SK-N-SH (cell line): ENCODE measurements around the gene MASP1. TPM values are rescaled to one million over a fixed set of nuclear protein-coding genes. Genes with fewer than 3 reads are reported as not detected.

Experiments
- CTCF ChIA-PET: fragments of 300-600, 350-600 bp; formaldehyde crosslinking; extraction: SDS; loops from one replicate; lab custom pipeline; 2021; lab: Yijun Ruan, JAX
- POLR2A ChIA-PET: fragments of 350-600 bp; sonication (Branson Sonifier 250); formaldehyde crosslinking; extraction: SDS; loops from one replicate; lab custom pipeline; 2020; ENCODE audit warnings: antibody characterized with exemption, inconsistent platforms; lab: Yijun Ruan, JAX
- DNase-seq: peaks from one replicate; pipeline ENCODE4 v3.0.0; 2012
- H2AFZ ChIP-seq: fragments of 200-600 bp; sonication (generic); 2 replicates; pipeline ENCODE4 v1.8.1; 2016; ENCODE audit warnings: antibody characterized with exemption, mild to moderate bottlenecking, low read depth
- H3F3A ChIP-seq: fragments of 200-600 bp; sonication (generic); replicated peaks from 2 replicates; pipeline ENCODE3; 2016; ENCODE audit warnings: antibody characterized with exemption, mild to moderate bottlenecking; ENCODE audit not compliant: insufficient read depth
- H3K27ac ChIP-seq, 2 experiments: fragments of 200-500 bp in 1 of 2; fragments of 200-600 bp in 1 of 2; sonication (Bioruptor generic) in 1 of 2; sonication (generic), shearing (Covaris generic) in 1 of 2; 2 replicates each; pipeline versions ENCODE4 v1.5.1 to v1.6.1; 2014 to 2016; ENCODE audit warnings: low read depth in 2 of 2, inconsistent platforms in 1 of 2, low read length in 1 of 2, mild to moderate bottlenecking in 1 of 2, mixed read lengths in 1 of 2
- H3K27me3 ChIP-seq: fragments of 200-600 bp; sonication (generic), shearing (Covaris generic); 2 replicates; pipeline ENCODE4 v1.6.1; 2016; ENCODE audit warnings: mixed run types; ENCODE audit not compliant: insufficient read depth
- H3K36me3 ChIP-seq, 2 experiments: fragments of 200-500 bp in 1 of 2; fragments of 200-600 bp in 1 of 2; sonication (Bioruptor generic) in 1 of 2; sonication (generic) in 1 of 2; replicated peaks in 1 of 2; 2 replicates each; pipeline versions ENCODE3 to v1.5.1; 2014 to 2016; ENCODE audit warnings: low read length in 1 of 2, mild to moderate bottlenecking in 1 of 2; ENCODE audit not compliant: insufficient read depth in 2 of 2, control insufficient read depth in 1 of 2
- H3K4me1 ChIP-seq, 2 experiments: fragments of 200-500 bp in 1 of 2; fragments of 200-600 bp in 1 of 2; sonication (Bioruptor generic) in 1 of 2; sonication (generic), shearing (Covaris generic) in 1 of 2; 2 replicates each; pipeline versions ENCODE4 v1.5.1 to v1.6.1; 2014 to 2016; ENCODE audit warnings: low read depth in 1 of 2, low read length in 1 of 2, mixed run types in 1 of 2; ENCODE audit not compliant: insufficient read depth in 2 of 2, control insufficient read depth in 1 of 2
- H3K4me2 ChIP-seq: fragments of 200-600 bp; sonication (generic), shearing (Covaris generic); 2 replicates; pipeline ENCODE4 v1.6.1; 2017; ENCODE audit warnings: mixed run types
- H3K4me3 ChIP-seq, 2 experiments: fragments of 200-500 bp in 1 of 2; fragments of 200-600 bp in 1 of 2; sonication (Bioruptor generic) in 1 of 2; sonication (generic), shearing (Covaris generic) in 1 of 2; 2 replicates each; pipeline versions ENCODE4 v1.5.1 to v1.8.1; 2014 to 2016; ENCODE audit warnings: low read depth in 2 of 2, inconsistent platforms in 1 of 2, low read length in 1 of 2, mild to moderate bottlenecking in 1 of 2, mixed read lengths in 1 of 2, moderate library complexity in 1 of 2
- H3K79me2 ChIP-seq: fragments of 200-600 bp; sonication (generic); 2 replicates; pipeline ENCODE4 v1.8.1; 2017; ENCODE audit warnings: mild to moderate bottlenecking; ENCODE audit not compliant: insufficient read depth
- H3K9ac ChIP-seq: fragments of 200-600 bp; sonication (generic); 2 replicates; pipeline ENCODE4 v1.6.1; 2017; ENCODE audit warnings: mixed run types
- H3K9me2 ChIP-seq: fragments of 200-600 bp; sonication (generic); 2 replicates; pipeline ENCODE4 v1.6.1; 2017; ENCODE audit warnings: mixed run types
- H3K9me3 ChIP-seq: fragments of 200-600 bp; sonication (generic); 2 replicates; pipeline ENCODE4 v1.6.1; 2017; ENCODE audit warnings: mixed run types, mild to moderate bottlenecking, moderate library complexity
- H4K20me1 ChIP-seq: fragments of 200-600 bp; sonication (generic); 2 replicates; pipeline ENCODE4 v1.6.1; 2017; ENCODE audit warnings: mild to moderate bottlenecking, mixed run types; ENCODE audit not compliant: insufficient read depth
- CTCF ChIP-seq: fragments of 200-600 bp; sonication (generic); IDR thresholded peaks from 2 replicates; pipeline ENCODE4 v1.6.1; 2017; ENCODE audit warnings: antibody characterized with exemption, mild to moderate bottlenecking, moderate library complexity
- ELF1 ChIP-seq: IDR thresholded peaks from 2 replicates; pipeline ENCODE4 v1.4.0; 2012
- EP300 ChIP-seq, 2 experiments: IDR thresholded peaks; 2 replicates each; pipeline versions ENCODE4 v1.4.0 to v1.6.1; 2012; ENCODE audit warnings: borderline replicate concordance in 1 of 2, low read depth in 1 of 2, low read length in 1 of 2
- EZH2phosphoT487 ChIP-seq: fragments of 200-600 bp; sonication (generic); IDR thresholded peaks from 2 replicates; pipeline ENCODE4 v1.6.1; 2017; ENCODE audit warnings: low read depth, mixed run types, mild to moderate bottlenecking, antibody characterized with exemption, moderate library complexity, borderline replicate concordance
- FOSL2 ChIP-seq: IDR thresholded peaks from 2 replicates; pipeline ENCODE4 v1.4.0; 2012; ENCODE audit warnings: low read depth, mild to moderate bottlenecking, moderate library complexity, borderline replicate concordance
- FOXM1 ChIP-seq: IDR thresholded peaks from 2 replicates; pipeline ENCODE4 v1.4.0; 2012; ENCODE audit warnings: low read depth, mild to moderate bottlenecking
- GATA2 ChIP-seq: sonication (generic); formaldehyde crosslinking; IDR thresholded peaks from 2 replicates; pipeline ENCODE4 v1.5.0; 2020; ENCODE audit warnings: mild to moderate bottlenecking, missing genetic modification reagents
- JUND ChIP-seq: IDR thresholded peaks from 2 replicates; pipeline ENCODE4 v1.4.0; 2012
- MAX ChIP-seq: IDR thresholded peaks from 2 replicates; pipeline ENCODE4 v1.4.0; 2012; ENCODE audit warnings: low read depth
- NRF1 ChIP-seq: IDR thresholded peaks from 2 replicates; pipeline ENCODE4 v1.6.1; 2012; ENCODE audit warnings: low read depth, mild to moderate bottlenecking, low read length
- PBX3 ChIP-seq: IDR thresholded peaks from 2 replicates; pipeline ENCODE4; 2012
- POLR2AphosphoS5 ChIP-seq: IDR thresholded peaks from 2 replicates; pipeline ENCODE4 v1.6.1; 2012; ENCODE audit warnings: low read depth, low read length
- RAD21 ChIP-seq: IDR thresholded peaks from 2 replicates; pipeline ENCODE4 v1.6.1; 2012; ENCODE audit warnings: mild to moderate bottlenecking, low read length
- SIN3A ChIP-seq: IDR thresholded peaks from 2 replicates; pipeline ENCODE4 v1.6.1; 2012; ENCODE audit warnings: low read depth, mild to moderate bottlenecking, low read length, moderate library complexity, borderline replicate concordance
- TAF1 ChIP-seq: IDR thresholded peaks from 2 replicates; pipeline ENCODE4 v1.6.1; 2012; ENCODE audit warnings: low read depth, mild to moderate bottlenecking, low read length, moderate library complexity, borderline replicate concordance
- TCF12 ChIP-seq: IDR thresholded peaks from 2 replicates; pipeline ENCODE4 v1.4.0; 2012
- TEAD4 ChIP-seq: IDR thresholded peaks from 2 replicates; pipeline ENCODE4 v1.4.0; 2012; ENCODE audit warnings: mild to moderate bottlenecking, borderline replicate concordance; ENCODE audit not compliant: insufficient read depth
- USF1 ChIP-seq: IDR thresholded peaks from 2 replicates; pipeline ENCODE4 v1.4.0; 2012; ENCODE audit warnings: low read depth, borderline replicate concordance
- USF2 ChIP-seq: fragments of 150-350 bp; IDR thresholded peaks from 2 replicates; pipeline ENCODE4 v1.6.1; 2017; ENCODE audit warnings: antibody characterized with exemption, low read length, low read depth, borderline replicate concordance
- WGBS: methylation state at CpG from one replicate; pipeline ENCODE4 v1.1.6; 2017; ENCODE audit warnings: low lambda C conversion rate; 5-methylcytosine and 5-hydroxymethylcytosine counted together
- polyA plus RNA-seq, 3 experiments: library from polyadenylated mRNA; depleted of rRNA; stranded (reverse); fragments of >200 nt; gene quantifications; 2 replicates each; pipeline ENCODE4 v1.2.3, GENCODE V29; 2012

MASP1 gene
- polyA plus RNA-seq, 1 of the 3 experiments (the other 2 are of a cell fraction), result not detected

GRCh38 chr3:187261541-187261969, 30.0 kb downstream of the MASP1 start:
- H3K9ac ChIP-seq, result no peak overlapping the region
- H4K20me1 ChIP-seq, result no peaks in the 10 kb centered on the region
- no peaks in the 10 kb centered on the region for H3K36me3 ChIP-seq
- no peak overlapping the region for H3K4me2 ChIP-seq
- CTCF ChIA-PET, result no interaction called here
- H3K27me3 ChIP-seq, result no peaks in the 10 kb centered on the region
- POLR2A ChIA-PET, result no interaction called here
- TF ChIP-seq TCF12 (peak; percentile 40; the same call in 1 of the 2 replicates), ELF1 (no peak)
- H3K4me3 ChIP-seq, result no peak overlapping the region
- no peaks in the 10 kb centered on the region for H3F3A ChIP-seq
- no peak overlapping the region for H3K27ac ChIP-seq
- DNase-seq, result no peak
- H2AFZ ChIP-seq, result no peak overlapping the region
- no peaks in the 10 kb centered on the region for H3K4me1 ChIP-seq
- 29% methylated on average over 3 of the region's 3 CpGs for WGBS
- no peaks in the 10 kb centered on the region for H3K9me3 ChIP-seq
- H3K9me2 ChIP-seq, result no peaks in the 10 kb centered on the region
- no peaks in the 10 kb centered on the region for H3K79me2 ChIP-seq

- H3K27ac ChIP-seq, result no peak overlapping the region
- no peaks in the 10 kb centered on the region for H3K9me2 ChIP-seq
- no peaks in the 10 kb centered on the region for H3K4me1 ChIP-seq
- POLR2A ChIA-PET, result no interaction called here
- no peaks in the 10 kb centered on the region for H3K79me2 ChIP-seq
- H2AFZ ChIP-seq, result no peak overlapping the region
- TF ChIP-seq USF1 (no peak), CTCF (no peak), FOSL2 (no peak), TEAD4 (no peak), TAF1 (no peak), EZH2phosphoT487 (no peak), NRF1 (no peak), MAX (no peak), ELF1 (no peak), RAD21 (no peak), FOXM1 (no peak), GATA2 (CRISPR knock-in tag) (no peak), POLR2AphosphoS5 (no peak), PBX3 (no peak), EP300 (IDR thresholded peaks at IDR 0.05; ENCODE audit: borderline replicate concordance in 1 of 2, low read depth in 1 of 2, low read length in 1 of 2) (no peak), JUND (no peak), SIN3A (no peak), TCF12 (no peak), USF2 (no peak)
- TF ChIP-seq, all 33 proteins: peak for 0
- WGBS, result 6% methylated on average over 2 of the region's 2 CpGs
- Histone ChIP-seq H3K4me3 (no peak overlapping the region), H3F3A (no peaks in the 10 kb centered on the region), H3K9ac (no peak overlapping the region), H3K9me3 (no peaks in the 10 kb centered on the region), H4K20me1 (no peaks in the 10 kb centered on the region), H3K36me3 (no peaks in the 10 kb centered on the region), H3K27me3 (no peaks in the 10 kb centered on the region), H3K4me2 (no peak overlapping the region)
- DNase-seq, result no peak
- CTCF ChIA-PET, result interaction anchor here (1.0 to 1.6 kb wide), 3 partner anchors 8 to 39 kb away, joined by 3 to 4 read pairs (median 3); no protein-coding TSS in a partner anchor
These were observed 32.4 kb downstream of the MASP1 start for GRCh38 chr3:187259171-187259570.
